SK-N-SH treated with all-trans-retinoic acid at 6 μM for 48 hours (cell line): ENCODE data around the gene RNF121.
A peak's percentile ranks its signal among the peaks of the same experiment; 100 is the strongest.

ENCODE experiments used
- ATAC-seq: fragments of 200-7000 bp; cut with Tn5 transposase; 3 replicates; pipeline ENCODE4 v1.9.1; 2020; ENCODE audit warnings: mild to moderate bottlenecking, moderate library complexity
- ARNTL ChIP-seq: fragments of 450-650 bp; formaldehyde crosslinking; IDR thresholded peaks from 2 replicates; pipeline ENCODE4 v1.5.0; 2020; ENCODE audit warnings: low read depth, mild to moderate bottlenecking, moderate library complexity, borderline replicate concordance
- BACH2 ChIP-seq: fragments of 250-450 bp; sonication (Bioruptor Pico); IDR thresholded peaks from 2 replicates; pipeline ENCODE4 v1.9.0; 2021; ENCODE audit warnings: mild to moderate bottlenecking, borderline replicate concordance
- CREB5 ChIP-seq: fragments of 250-450 bp; sonication (Bioruptor Pico); IDR thresholded peaks from 2 replicates; pipeline ENCODE4 v1.5.1; 2020; ENCODE audit warnings: low read depth, mild to moderate bottlenecking, moderate library complexity
- CSDC2 ChIP-seq: fragments of 250-450 bp; sonication (Bioruptor Pico); IDR thresholded peaks from 2 replicates; pipeline ENCODE4 v1.5.0; 2020; ENCODE audit warnings: mild to moderate bottlenecking, moderate library complexity
- CSRNP3 ChIP-seq: fragments of 250-450 bp; sonication (Bioruptor Pico); IDR thresholded peaks from 2 replicates; pipeline ENCODE4 v1.5.1; 2021; ENCODE audit warnings: mild to moderate bottlenecking, moderate library complexity
- ESRRG ChIP-seq: fragments of 250-450 bp; sonication (Bioruptor Pico); IDR thresholded peaks from 2 replicates; pipeline ENCODE4 v1.6.1; 2021; ENCODE audit warnings: mild to moderate bottlenecking
- GLIS3 ChIP-seq: fragments of 250-450 bp; sonication (Bioruptor Pico); IDR thresholded peaks from 2 replicates; pipeline ENCODE4 v1.5.0; 2020; ENCODE audit warnings: mild to moderate bottlenecking, moderate library complexity
- ISL1 ChIP-seq: fragments of 250-450 bp; sonication (Bioruptor Pico); IDR thresholded peaks from 2 replicates; pipeline ENCODE4 v2.1.2; 2022; ENCODE audit warnings: mild to moderate bottlenecking, moderate library complexity
- OSR1 ChIP-seq: fragments of 250-450 bp; sonication (Bioruptor Pico); IDR thresholded peaks from 2 replicates; pipeline ENCODE4 v1.8.0; 2022; ENCODE audit warnings: moderate library complexity, mild to moderate bottlenecking, inconsistent platforms
- PPARA ChIP-seq: fragments of 250-450 bp; sonication (Bioruptor Pico); IDR thresholded peaks from 2 replicates; pipeline ENCODE4 v1.5.0; 2020; ENCODE audit warnings: mild to moderate bottlenecking, borderline replicate concordance
- SNAI2 ChIP-seq: fragments of 250-450 bp; sonication (Bioruptor Pico); IDR thresholded peaks from 2 replicates; pipeline ENCODE4 v1.5.0; 2020; ENCODE audit warnings: mild to moderate bottlenecking, moderate library complexity
- TCF4 ChIP-seq: fragments of 250-450 bp; sonication (Bioruptor Pico); IDR thresholded peaks from 2 replicates; pipeline ENCODE4 v1.8.0; 2021; ENCODE audit warnings: mild to moderate bottlenecking, moderate library complexity, borderline replicate concordance
- TOX ChIP-seq: fragments of 250-450 bp; sonication (Bioruptor Pico); IDR thresholded peaks from 2 replicates; pipeline ENCODE4 v1.8.0; 2021; ENCODE audit warnings: mild to moderate bottlenecking, moderate library complexity, borderline replicate concordance
- TSHZ2 ChIP-seq: fragments of 250-450 bp; sonication (Bioruptor Pico); IDR thresholded peaks from 2 replicates; pipeline ENCODE4 v1.5.0; 2020; ENCODE audit warnings: mild to moderate bottlenecking, moderate library complexity
- ZFP3 ChIP-seq: fragments of 250-450 bp; sonication (Bioruptor Pico); IDR thresholded peaks from 2 replicates; pipeline ENCODE4 v1.5.0; 2020; ENCODE audit warnings: mild to moderate bottlenecking, moderate library complexity
- ZFP30 ChIP-seq: fragments of 450-650 bp; formaldehyde crosslinking; IDR thresholded peaks from 2 replicates; pipeline ENCODE4 v1.5.0; 2022; ENCODE audit warnings: mild to moderate bottlenecking, moderate library complexity
- ZNF565 ChIP-seq: fragments of 450-650 bp; formaldehyde crosslinking; conservative IDR thresholded peaks from 2 replicates; pipeline ENCODE4 v1.5.0; 2020; ENCODE audit warnings: low read depth, mild to moderate bottlenecking, moderate library complexity
- ZNF70 ChIP-seq: fragments of 450-650 bp; formaldehyde crosslinking; IDR thresholded peaks from 2 replicates; pipeline ENCODE4 v1.5.0; 2020; ENCODE audit warnings: mild to moderate bottlenecking, moderate library complexity
- ZNF8 ChIP-seq: fragments of 450-650 bp; formaldehyde crosslinking; IDR thresholded peaks from 2 replicates; pipeline ENCODE4 v1.5.0; 2020; ENCODE audit warnings: mild to moderate bottlenecking, moderate library complexity
- TF ChIP-seq, protein P1 (sequence below): fragments of 250-450 bp; sonication (Bioruptor Pico); IDR thresholded peaks from 2 replicates; pipeline ENCODE4 v1.8.0; 2020; ENCODE audit warnings: mild to moderate bottlenecking, moderate library complexity, borderline replicate concordance
- TF ChIP-seq, protein P2 (sequence below): fragments of 250-450 bp; sonication (Bioruptor Pico); IDR thresholded peaks from 2 replicates; pipeline ENCODE4 v1.8.0; 2021; ENCODE audit warnings: low read depth, mild to moderate bottlenecking, moderate library complexity, borderline replicate concordance

The RNF121 gene

DNA sequence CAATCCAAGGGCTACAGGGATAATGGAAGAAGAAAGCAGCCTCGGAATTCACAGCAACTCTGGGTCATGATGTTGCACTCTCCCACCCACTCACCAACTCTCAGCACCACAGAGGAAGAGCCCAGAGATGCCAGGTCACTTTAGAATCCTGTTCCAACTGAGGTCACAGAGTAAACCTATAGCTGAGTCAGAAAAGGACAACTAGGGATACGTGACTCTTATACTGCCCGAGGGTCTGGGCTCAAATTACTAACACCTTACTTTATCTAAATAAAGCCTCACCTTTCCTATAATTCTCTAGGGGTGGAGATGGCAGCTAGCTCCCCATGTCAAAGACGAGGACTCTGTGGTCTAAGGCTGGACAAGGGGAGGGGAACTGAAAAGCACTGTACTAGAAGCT is 94.5 kb downstream of the RNF121 start:
- no peak for ATAC-seq
- no peak for TF ChIP-seq PPARA (CRISPR knock-in tag)
- no peak for TF ChIP-seq ESRRG (CRISPR knock-in tag)
- TF ChIP-seq TCF4 (CRISPR knock-in tag), result no peak
- no peak for TF ChIP-seq ARNTL (CRISPR knock-in tag)
- TF ChIP-seq ZFP3 (CRISPR knock-in tag), result no peak
- TF ChIP-seq TSHZ2 (CRISPR knock-in tag), result no peak
- no peak for TF ChIP-seq GLIS3
- TF ChIP-seq, protein P1, sequence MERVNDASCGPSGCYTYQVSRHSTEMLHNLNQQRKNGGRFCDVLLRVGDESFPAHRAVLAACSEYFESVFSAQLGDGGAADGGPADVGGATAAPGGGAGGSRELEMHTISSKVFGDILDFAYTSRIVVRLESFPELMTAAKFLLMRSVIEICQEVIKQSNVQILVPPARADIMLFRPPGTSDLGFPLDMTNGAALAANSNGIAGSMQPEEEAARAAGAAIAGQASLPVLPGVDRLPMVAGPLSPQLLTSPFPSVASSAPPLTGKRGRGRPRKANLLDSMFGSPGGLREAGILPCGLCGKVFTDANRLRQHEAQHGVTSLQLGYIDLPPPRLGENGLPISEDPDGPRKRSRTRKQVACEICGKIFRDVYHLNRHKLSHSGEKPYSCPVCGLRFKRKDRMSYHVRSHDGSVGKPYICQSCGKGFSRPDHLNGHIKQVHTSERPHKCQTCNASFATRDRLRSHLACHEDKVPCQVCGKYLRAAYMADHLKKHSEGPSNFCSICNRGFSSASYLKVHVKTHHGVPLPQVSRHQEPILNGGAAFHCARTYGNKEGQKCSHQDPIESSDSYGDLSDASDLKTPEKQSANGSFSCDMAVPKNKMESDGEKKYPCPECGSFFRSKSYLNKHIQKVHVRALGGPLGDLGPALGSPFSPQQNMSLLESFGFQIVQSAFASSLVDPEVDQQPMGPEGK (CRISPR knock-in tag), result no peak
- TF ChIP-seq ZFP30 (CRISPR knock-in tag), result no peak
- TF ChIP-seq, all 23 proteins: peak for 0

- TF ChIP-seq ZNF565 (CRISPR knock-in tag) (no peak), TCF4 (CRISPR knock-in tag) (peak; percentile 65)
- ATAC-seq, result no peak
These were observed 95.4 kb downstream of the RNF121 start for GRCh38 chr11:72024069-72024754.

DNA sequence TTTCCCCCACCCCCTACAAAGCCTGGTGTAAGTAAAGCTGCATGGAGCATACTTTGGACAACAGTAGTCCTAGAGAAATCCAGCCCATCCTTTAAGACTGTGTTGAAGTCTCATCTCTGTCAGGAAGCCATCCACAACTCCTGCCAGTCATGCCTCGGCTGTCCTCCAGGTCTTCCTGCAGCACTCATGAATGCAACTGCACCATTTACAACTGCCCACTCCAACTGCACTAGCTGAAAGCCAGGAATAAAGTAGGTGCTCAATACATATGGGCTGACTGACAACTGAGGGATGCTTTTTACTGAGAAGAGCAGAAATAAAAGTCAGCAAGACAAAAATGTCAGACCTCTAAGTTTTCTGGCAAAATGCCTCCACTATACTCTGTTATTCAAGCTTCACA is 97.2 kb downstream of the RNF121 start:
- ATAC-seq, result no peak
- TF ChIP-seq TCF4 (CRISPR knock-in tag) (no peak), CREB5 (CRISPR knock-in tag) (no peak), ISL1 (no peak), ZFP30 (CRISPR knock-in tag) (no peak), ZNF8 (CRISPR knock-in tag) (no peak), ARNTL (CRISPR knock-in tag) (no peak), CSRNP3 (CRISPR knock-in tag) (no peak), CSDC2 (no peak), ZNF70 (CRISPR knock-in tag) (no peak), GLIS3 (no peak), ZFP3 (CRISPR knock-in tag) (no peak), PPARA (CRISPR knock-in tag) (no peak)
- TF ChIP-seq, protein P2, sequence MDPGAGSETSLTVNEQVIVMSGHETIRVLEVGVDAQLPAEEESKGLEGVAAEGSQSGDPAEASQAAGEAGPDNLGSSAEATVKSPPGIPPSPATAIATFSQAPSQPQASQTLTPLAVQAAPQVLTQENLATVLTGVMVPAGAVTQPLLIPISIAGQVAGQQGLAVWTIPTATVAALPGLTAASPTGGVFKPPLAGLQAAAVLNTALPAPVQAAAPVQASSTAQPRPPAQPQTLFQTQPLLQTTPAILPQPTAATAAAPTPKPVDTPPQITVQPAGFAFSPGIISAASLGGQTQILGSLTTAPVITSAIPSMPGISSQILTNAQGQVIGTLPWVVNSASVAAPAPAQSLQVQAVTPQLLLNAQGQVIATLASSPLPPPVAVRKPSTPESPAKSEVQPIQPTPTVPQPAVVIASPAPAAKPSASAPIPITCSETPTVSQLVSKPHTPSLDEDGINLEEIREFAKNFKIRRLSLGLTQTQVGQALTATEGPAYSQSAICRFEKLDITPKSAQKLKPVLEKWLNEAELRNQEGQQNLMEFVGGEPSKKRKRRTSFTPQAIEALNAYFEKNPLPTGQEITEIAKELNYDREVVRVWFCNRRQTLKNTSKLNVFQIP, result no peak

DNA sequence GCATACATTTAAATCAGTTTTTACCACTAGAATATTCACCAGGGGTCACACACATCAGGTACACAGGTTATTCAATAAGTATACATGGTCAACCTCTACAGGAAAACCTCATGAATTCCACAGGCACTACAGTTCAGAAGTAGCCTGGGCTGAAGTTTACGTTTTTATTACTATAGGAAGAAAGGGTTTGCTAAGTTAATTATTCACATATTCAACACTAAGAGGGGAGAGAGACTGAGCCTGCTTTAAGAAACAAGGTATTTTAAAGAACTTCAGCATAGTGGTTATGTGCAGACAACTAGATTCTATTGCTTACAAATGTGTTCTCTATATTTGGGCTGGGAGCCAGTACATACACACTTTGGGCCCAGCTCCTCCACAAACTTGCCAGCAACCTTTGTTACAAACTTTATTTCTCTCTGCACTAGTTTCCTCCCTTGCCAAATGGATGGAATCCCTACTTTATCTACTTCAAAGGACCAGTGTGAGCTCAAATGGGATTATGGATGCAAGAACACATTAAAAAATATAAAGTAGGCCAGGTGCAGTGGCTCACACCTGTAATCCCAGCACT is 101.7 kb downstream of the RNF121 start:
- no peak for ATAC-seq
- TF ChIP-seq ISL1 (no peak), ZNF8 (CRISPR knock-in tag) (no peak), ARNTL (CRISPR knock-in tag) (no peak), BACH2 (no peak), TOX (CRISPR knock-in tag) (no peak), TSHZ2 (CRISPR knock-in tag) (no peak), SNAI2 (no peak), OSR1 (CRISPR knock-in tag) (no peak), ZNF70 (CRISPR knock-in tag) (no peak)
